ENCODE data around the gene RXRA.

RXRA gene

GRCh38 chr9:134325813-134326723, at the start of gene RXRA:
Gene RXRA, plus strand, starts transcription at chr9:134326455. Its CDS starts 177 bp downstream, at chr9:134326632.
- DNase-seq: peak; percentile 42

- DNase-seq: no peak
These were observed 48.0 kb upstream of the RXRA start for GRCh38 chr9:134278286-134278685.

GRCh38 chr9:134278974-134279640, 47.1 kb upstream of the RXRA start:
- no peak for DNase-seq

- DNase-seq: no peak
These were observed 44.1 kb upstream of the RXRA start for GRCh38 chr9:134282138-134282650.

- DNase-seq: peak; percentile 79
These were observed 43.1 kb upstream of the RXRA start for GRCh38 chr9:134283111-134283515.

- no peak for DNase-seq
These were observed 42.5 kb upstream of the RXRA start for GRCh38 chr9:134283692-134284265.

- no peak for DNase-seq
These were observed 42.0 kb upstream of the RXRA start for GRCh38 chr9:134284273-134284672.

- DNase-seq: no peak
These were observed 41.5 kb upstream of the RXRA start for GRCh38 chr9:134284741-134285140.

- DNase-seq: no peak
These were observed 40.9 kb upstream of the RXRA start for GRCh38 chr9:134285215-134285845.

GRCh38 chr9:134286471-134287245, 39.6 kb upstream of the RXRA start:
- no peak for DNase-seq

GRCh38 chr9:134287591-134288491, 38.4 kb upstream of the RXRA start:
- no peak for DNase-seq

- no peak for DNase-seq
These were observed 37.5 kb upstream of the RXRA start for GRCh38 chr9:134288746-134289145.

GRCh38 chr9:134289241-134289875, 36.9 kb upstream of the RXRA start:
- no peak for DNase-seq

- DNase-seq: no peak
These were observed 35.4 kb upstream of the RXRA start for GRCh38 chr9:134290603-134291451.

GRCh38 chr9:134291452-134291881, 34.8 kb upstream of the RXRA start:
- DNase-seq: no peak

- no peak for DNase-seq
These were observed 34.0 kb upstream of the RXRA start for GRCh38 chr9:134291961-134292871.

GRCh38 chr9:134293031-134293521, 33.2 kb upstream of the RXRA start:
- DNase-seq: no peak

- no peak for DNase-seq
These were observed 32.6 kb upstream of the RXRA start for GRCh38 chr9:134293611-134294152.

All from NCI-H1105 (cell line).